ENCODE data around the gene RABGAP1.

Gene RABGAP1

DNA sequence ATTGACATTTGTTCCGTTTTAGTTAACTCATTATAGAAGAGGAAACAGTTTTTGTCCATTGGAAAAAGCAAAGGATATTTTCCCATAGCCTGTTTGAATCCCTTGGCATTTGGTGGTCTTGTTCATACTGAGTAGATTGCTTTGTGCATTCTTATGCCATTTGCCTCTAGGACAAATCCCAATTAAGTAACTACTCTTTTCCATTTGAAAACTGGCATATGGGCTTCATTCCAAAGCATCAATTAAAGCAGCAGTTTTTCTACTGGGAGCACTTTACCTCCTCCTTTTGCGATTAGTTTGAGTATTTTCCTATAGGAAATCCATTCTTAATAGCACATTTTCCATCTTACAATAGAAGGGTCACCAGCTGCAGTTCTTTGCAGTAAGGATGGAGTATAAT, 123.9 kb downstream of the RABGAP1 start:
- TF ChIP-seq, protein P1, sequence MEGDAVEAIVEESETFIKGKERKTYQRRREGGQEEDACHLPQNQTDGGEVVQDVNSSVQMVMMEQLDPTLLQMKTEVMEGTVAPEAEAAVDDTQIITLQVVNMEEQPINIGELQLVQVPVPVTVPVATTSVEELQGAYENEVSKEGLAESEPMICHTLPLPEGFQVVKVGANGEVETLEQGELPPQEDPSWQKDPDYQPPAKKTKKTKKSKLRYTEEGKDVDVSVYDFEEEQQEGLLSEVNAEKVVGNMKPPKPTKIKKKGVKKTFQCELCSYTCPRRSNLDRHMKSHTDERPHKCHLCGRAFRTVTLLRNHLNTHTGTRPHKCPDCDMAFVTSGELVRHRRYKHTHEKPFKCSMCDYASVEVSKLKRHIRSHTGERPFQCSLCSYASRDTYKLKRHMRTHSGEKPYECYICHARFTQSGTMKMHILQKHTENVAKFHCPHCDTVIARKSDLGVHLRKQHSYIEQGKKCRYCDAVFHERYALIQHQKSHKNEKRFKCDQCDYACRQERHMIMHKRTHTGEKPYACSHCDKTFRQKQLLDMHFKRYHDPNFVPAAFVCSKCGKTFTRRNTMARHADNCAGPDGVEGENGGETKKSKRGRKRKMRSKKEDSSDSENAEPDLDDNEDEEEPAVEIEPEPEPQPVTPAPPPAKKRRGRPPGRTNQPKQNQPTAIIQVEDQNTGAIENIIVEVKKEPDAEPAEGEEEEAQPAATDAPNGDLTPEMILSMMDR (IDR thresholded peaks at IDR 0.05; ENCODE audit: control extremely low read depth, extremely low read depth, low read depth, missing control alignments), result no peak
- ChIA-PET POLR2A (no interaction called here), CTCF (interaction anchor here (1.0 to 1.9 kb wide), 4 partner anchors 11 to 153 kb away, joined by 3 to 6 read pairs (median 5); no protein-coding TSS in a partner anchor)
- DNase-seq (ENCODE audit: extremely low spot score), result no peak

DNA sequence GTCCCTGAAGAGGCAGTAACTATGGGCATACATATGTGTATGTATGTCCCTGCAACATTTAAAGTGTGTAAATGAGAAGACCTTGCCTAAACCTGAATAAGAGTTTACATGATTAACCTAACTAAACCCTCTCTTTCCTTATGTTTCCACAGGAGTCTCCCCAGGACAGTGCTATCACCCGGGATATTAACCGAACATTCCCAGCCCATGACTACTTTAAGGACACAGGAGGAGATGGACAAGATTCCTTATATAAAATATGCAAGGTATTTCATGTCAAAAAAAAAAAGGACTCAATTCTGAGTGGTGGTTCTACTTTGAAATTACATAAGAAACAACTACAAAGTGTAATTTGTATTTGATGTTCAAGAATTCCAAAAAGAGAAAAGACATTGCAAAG, 124.4 kb downstream of the RABGAP1 start:
- no peak for DNase-seq (ENCODE audit: extremely low spot score)
- ChIA-PET POLR2A (no interaction called here), CTCF (no interaction called here)
- TF ChIP-seq, protein P1 (IDR thresholded peaks at IDR 0.05; ENCODE audit: control extremely low read depth, extremely low read depth, low read depth, missing control alignments), result no peak

DNA sequence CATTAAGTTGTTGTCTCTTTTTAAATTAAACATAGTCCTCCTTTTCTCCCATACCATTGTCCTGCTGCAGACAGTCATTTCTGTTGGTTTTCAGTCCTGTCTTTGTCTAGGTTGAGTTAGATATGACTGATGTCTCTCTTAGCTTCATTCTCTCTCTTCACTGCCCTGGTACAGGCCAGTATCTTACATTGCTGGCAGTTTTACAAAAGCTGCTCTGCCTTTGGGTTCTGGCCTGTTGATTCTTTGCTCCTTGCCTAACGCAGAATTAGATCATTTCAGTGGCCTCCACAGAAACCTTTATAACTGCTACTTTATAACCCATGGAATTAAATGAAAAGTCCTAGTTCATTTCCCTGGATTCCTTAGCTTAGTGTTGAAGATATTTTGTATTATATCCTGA, 126.3 kb downstream of the RABGAP1 start:
- CTCF ChIA-PET, result interaction anchor here (1.0 to 2.6 kb wide), 3 partner anchors 15 to 283 kb away, joined by 3 to 8 read pairs (median 3); no protein-coding TSS in a partner anchor
- DNase-seq (ENCODE audit: extremely low spot score), result no peak
- POLR2A ChIA-PET, result no interaction called here
- TF ChIP-seq, protein P1 (IDR thresholded peaks at IDR 0.05; ENCODE audit: control extremely low read depth, extremely low read depth, low read depth, missing control alignments), result no peak

DNA sequence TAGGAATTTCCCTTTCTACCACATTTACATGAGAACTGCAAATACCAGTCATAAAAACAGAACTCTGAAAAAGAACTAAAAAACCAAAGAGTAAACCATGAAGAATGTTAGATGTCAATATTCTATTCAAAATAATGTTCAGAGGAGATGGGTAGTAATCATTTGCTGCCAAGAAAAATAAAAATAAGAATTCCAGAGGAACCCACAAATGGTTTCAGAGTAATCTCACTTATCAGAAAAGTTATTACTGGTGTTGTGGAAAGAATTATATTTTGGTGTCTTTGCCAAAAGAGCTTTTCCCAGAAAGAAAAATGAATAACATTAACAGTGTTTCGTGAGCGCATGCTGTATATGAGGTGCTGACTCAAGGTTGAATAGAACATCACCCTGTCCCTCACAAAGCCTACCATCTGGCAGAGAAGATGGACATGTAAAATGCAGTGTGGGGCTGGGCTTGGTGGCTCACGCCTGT, 128.2 kb downstream of the RABGAP1 start:
- CTCF ChIA-PET, result interaction anchor here (1.5 to 2.6 kb wide), 2 partner anchors 13 to 22 kb away, joined by 6 to 8 read pairs; no protein-coding TSS in a partner anchor
- DNase-seq (ENCODE audit: extremely low spot score), result no peak
- POLR2A ChIA-PET, result no interaction called here
- TF ChIP-seq, protein P1 (IDR thresholded peaks at IDR 0.05; ENCODE audit: control extremely low read depth, extremely low read depth, low read depth, missing control alignments), result no peak

DNA sequence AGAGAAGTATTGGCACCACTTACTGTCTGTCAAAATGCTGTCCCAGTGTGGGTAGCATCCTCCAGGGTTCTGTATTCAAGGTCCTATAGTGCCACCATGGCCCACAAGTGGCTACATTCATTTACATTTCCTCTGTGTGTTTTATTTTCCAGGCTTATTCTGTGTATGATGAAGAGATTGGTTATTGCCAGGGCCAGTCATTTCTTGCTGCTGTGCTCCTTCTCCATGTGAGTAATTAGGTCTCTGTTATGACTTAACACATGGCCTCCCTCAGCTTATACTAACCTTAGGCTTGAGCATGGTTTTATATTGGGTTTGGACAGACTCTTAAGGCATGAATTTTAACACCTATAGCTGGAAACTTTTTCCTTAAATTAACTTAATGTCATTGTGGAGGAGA, 129.4 kb downstream of the RABGAP1 start:
- ChIA-PET POLR2A (no interaction called here), CTCF (no interaction called here)
- DNase-seq (ENCODE audit: extremely low spot score), result no peak
- TF ChIP-seq, protein P1 (IDR thresholded peaks at IDR 0.05; ENCODE audit: control extremely low read depth, extremely low read depth, low read depth, missing control alignments), result no peak

DNA sequence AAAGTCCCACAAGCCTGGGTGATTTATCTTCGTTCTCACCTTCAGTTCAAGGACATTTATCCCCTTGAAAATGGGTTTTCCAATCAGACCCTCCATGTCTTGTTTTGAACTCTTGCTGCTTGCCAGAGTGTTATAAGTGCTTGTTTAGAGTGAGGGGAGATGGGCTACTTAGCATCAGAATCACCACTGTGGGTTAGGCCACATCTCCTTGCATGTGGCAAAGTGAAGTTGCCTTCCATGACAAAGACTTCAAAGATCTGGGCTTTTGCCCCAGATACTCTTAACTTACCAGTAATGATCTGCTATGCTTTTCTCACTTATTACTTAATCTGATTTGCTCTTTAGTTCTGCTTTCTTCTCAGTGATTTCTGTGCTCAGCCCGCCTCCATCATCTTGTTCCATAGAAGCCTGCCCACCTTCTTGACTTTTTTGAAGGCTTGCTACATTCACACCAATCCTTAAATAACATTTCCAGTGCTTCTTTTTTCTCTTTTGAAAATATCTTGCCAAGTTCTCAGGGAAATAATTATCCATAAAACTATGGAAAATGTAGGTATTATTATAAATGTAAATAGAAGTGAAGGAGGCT, 131.7 kb downstream of the RABGAP1 start:
- POLR2A ChIA-PET, result no interaction called here
- TF ChIP-seq, protein P1 (IDR thresholded peaks at IDR 0.05; ENCODE audit: control extremely low read depth, extremely low read depth, low read depth, missing control alignments), result no peak
- CTCF ChIA-PET, result interaction anchor here (0.9 to 1.8 kb wide), 7 partner anchors 8 to 276 kb away, joined by 3 to 6 read pairs (median 3); no protein-coding TSS in a partner anchor
- DNase-seq (ENCODE audit: extremely low spot score), result no peak
